ENCODE results near the gene PRPF39.

DNA sequence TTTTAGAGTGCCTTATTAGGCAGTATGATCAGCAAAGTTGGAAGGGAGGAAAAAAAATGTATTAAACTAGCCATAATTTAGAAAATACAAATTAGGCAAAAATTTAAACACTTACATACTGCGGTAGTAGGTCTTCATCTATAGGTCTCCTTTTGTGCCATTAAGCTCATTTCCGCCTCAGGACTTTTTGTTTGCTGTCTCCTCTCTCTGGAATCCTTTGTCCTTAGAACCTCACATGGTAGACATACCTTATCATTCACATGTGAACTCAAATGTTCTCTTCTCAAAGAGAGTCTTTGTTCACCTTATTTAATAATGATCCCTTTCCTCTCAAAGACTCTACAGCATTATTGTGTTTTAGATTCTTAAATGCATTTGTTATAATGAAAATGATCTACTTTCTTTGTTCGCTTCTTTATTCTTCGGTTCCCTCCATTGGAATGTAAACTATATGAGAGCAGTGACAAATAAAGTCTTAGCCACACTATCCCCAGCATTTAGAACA lies 66.5 kb downstream of the PRPF39 start:
- TF ChIP-seq CTCF (IDR thresholded peaks at IDR 0.05) (no peak), POLR2A (IDR thresholded peaks at IDR 0.05) (no peak)
